Measurements from ENCODE around the gene ATP6V0B. TPM values are rescaled to one million over a fixed set of nuclear protein-coding genes. Genes with fewer than 3 reads are reported as not detected.

Gene ATP6V0B
- total and polyA plus RNA-seq, 2 donors (not counting 3 experiments of a cell fraction or from before 2014, with no cell fraction given): 110 to 325 TPM

- FAIRE-seq (peak; percentile 65), DNase-seq (ENCODE audit: low read depth, low spot score) (peak; percentile 24)
- ChIA-PET CTCF (interaction anchor here (0.6 to 2.7 kb wide), 3 partner anchors 21 to 205 kb away, joined by 4 to 7 read pairs (median 5); partner anchors contain the start of gene IPO13), POLR2A (no interaction called here)
- Histone ChIP-seq H3K79me2 (ENCODE audit: control insufficient read depth, insufficient read depth, low read length) (peaks cover 4% of the 10 kb centered on the region), H2AFZ (ENCODE audit: low read depth, low read length) (no peak overlapping the region), H3K9me3 (replicated peaks; ENCODE audit: control insufficient read depth, insufficient read depth, low read length) (no peaks in the 10 kb centered on the region), H3K9ac (replicated peaks; ENCODE audit: extremely low read depth, insufficient read depth, low read length) (no peak overlapping the region), H4K20me1 (replicated peaks; ENCODE audit: control insufficient read depth, extremely low read depth, insufficient read depth, low read length) (no peaks in the 10 kb centered on the region), H3K9me1 (replicated peaks; ENCODE audit: control insufficient read depth, extremely low read depth, insufficient read depth, low read length) (no peaks in the 10 kb centered on the region), H3K4me2 (ENCODE audit: insufficient read depth, low read length) (no peak overlapping the region), H3K27me3 (ENCODE audit: control insufficient read depth in 2 of 2, insufficient read depth in 2 of 2, low read length in 2 of 2) (no peaks in the 10 kb centered on the region), H3K36me3 (ENCODE audit: control insufficient read depth in 2 of 2, extremely low read depth in 1 of 2, insufficient read depth in 2 of 2, low read length in 2 of 2) (peaks cover 0 to 14% of the 10 kb centered on the region in 2 experiments), H3K4me3 (replicated peaks in 1 of 3; ENCODE audit: insufficient read depth in 1 of 3, low read depth in 1 of 3, low read length in 3 of 3) (no peak overlapping the region), H3K4me1 (ENCODE audit: control insufficient read depth, extremely low read depth, insufficient read depth, low read length) (peaks cover 7% of the 10 kb centered on the region), H3K27ac (ENCODE audit: insufficient read depth, low read depth, low read length) (no peak overlapping the region)
- TF ChIP-seq EZH2 (IDR thresholded peaks at IDR 0.05; ENCODE audit: borderline replicate concordance, low read depth, low read length, severe bottlenecking) (no peak), JUN (IDR thresholded peaks at IDR 0.05; ENCODE audit: borderline replicate concordance, insufficient read depth, insufficient read length, low read depth) (no peak), GATA2 (IDR thresholded peaks at IDR 0.05; ENCODE audit: insufficient read depth, insufficient read length, low read depth, low read length) (no peak), MAX (IDR thresholded peaks at IDR 0.05; ENCODE audit: insufficient read depth, insufficient read length) (no peak), POLR2AphosphoS5 (IDR thresholded peaks at IDR 0.05; ENCODE audit: insufficient read depth, low read depth, low read length) (no peak), FOS (IDR thresholded peaks at IDR 0.05; ENCODE audit: borderline replicate concordance, insufficient read depth, low read length) (no peak), MYC (IDR thresholded peaks at IDR 0.05; ENCODE audit: low read depth, low read length) (no peak), POLR2A (IDR thresholded peaks at IDR 0.05; ENCODE audit: low read depth, low read length) (no peak), CTCF (IDR thresholded peaks at IDR 0.05; ENCODE audit: extremely low read depth in 1 of 2, insufficient read depth in 1 of 2, low read depth in 1 of 2, low read length in 2 of 2) (no peak)
- intact Hi-C loops (cut with micrococcal nuclease) (loop anchor here (2.0 kb wide), 1 partner anchor 62 kb away; the partner anchor contains the start of gene SLC6A9), dilution Hi-C loops (cut with MboI; ENCODE audit: extremely low pct_ligation_motif_present, low sequenced_read_pairs) (no loop called here)
- BruUV-seq (replicated peaks): no TSS peak
Measured at GRCh38 chr1:43968348-43968948, 6.3 kb upstream of the ATP6V0B start.
